ENCODE measurements around the gene PEX7.

- TF ChIP-seq, protein P1, sequence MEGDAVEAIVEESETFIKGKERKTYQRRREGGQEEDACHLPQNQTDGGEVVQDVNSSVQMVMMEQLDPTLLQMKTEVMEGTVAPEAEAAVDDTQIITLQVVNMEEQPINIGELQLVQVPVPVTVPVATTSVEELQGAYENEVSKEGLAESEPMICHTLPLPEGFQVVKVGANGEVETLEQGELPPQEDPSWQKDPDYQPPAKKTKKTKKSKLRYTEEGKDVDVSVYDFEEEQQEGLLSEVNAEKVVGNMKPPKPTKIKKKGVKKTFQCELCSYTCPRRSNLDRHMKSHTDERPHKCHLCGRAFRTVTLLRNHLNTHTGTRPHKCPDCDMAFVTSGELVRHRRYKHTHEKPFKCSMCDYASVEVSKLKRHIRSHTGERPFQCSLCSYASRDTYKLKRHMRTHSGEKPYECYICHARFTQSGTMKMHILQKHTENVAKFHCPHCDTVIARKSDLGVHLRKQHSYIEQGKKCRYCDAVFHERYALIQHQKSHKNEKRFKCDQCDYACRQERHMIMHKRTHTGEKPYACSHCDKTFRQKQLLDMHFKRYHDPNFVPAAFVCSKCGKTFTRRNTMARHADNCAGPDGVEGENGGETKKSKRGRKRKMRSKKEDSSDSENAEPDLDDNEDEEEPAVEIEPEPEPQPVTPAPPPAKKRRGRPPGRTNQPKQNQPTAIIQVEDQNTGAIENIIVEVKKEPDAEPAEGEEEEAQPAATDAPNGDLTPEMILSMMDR (IDR thresholded peaks at IDR 0.05; ENCODE audit: low read length) = no peak
- no peak for TF ChIP-seq EZH2 (optimal IDR thresholded peaks at IDR 0.05; ENCODE audit: low read depth, low read length)
Observed at GRCh38 chr6:136890194-136890839, 67.9 kb downstream of the PEX7 start.
